Measurements from ENCODE around the gene KCNK5.

Gene KCNK5

GRCh38 chr6:39171489-39172376 is 57.5 kb downstream of the KCNK5 start:
- DNase-seq (ENCODE audit: low spot score): no peak

DNA sequence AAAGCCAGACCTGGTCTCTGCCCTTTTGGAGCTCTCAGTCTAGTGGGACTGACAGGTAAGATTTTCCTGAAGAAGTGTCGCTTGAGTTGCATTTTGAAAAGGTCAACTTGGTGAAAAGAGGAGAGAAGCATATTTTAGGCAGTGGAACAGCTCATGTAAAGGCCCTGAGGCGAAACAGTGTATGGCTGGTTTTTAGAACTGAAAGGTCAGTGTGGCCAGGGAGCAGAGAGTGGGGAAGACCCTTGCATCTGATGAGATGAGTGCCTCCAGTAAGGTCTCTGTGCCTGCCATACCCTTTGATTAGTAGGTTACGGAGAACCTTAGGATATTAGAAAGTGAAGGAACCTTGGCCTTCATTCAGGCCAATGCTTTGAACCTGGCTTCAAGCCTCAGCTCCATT is 58.4 kb downstream of the KCNK5 start:
- no peak for DNase-seq (ENCODE audit: low spot score)

GRCh38 chr6:39170389-39170788 is 58.9 kb downstream of the KCNK5 start:
- DNase-seq (ENCODE audit: low spot score): no peak

DNA sequence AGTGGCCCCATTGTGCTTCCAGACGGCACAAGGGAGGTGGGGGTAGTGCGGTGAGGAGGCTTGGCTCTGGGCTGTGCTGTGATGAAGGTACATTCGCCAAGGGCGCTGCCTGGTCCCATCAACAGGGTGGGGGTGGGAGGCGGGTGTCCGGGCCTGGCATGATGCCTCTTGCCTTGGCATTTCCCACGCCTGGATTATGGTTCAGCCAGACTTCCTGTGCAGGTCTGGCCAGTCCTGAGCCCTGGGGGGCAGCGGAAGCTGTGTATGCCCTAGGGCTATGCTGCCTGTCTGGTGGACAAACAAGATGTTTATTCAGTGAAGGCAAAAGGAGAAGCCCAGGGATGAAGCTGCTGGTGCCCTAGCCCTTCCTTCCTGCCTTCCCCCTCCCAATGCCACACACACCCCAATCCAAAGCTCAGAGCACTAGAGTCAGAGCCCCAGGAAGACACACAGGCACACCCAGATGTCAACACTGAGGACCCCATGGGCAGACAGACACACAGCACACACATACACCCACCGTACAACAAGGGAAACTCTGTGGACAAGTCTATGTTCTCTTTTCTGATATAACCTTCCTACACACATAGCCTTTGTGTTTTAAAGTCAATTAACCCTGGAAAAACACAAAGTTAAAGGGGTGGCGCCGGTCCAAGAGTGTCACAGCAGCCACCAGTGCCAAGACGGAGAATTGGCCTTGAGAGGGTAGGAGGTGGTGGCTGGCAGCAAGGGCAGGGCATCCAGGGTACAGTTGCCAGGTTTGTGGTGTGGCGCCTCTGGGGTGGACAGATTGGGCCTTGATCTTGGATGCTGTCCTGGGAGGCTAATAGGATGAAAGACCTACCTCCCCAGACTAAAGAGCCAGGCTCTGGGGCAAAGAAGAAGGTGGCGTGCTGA is 59.6 kb downstream of the KCNK5 start:
- no peak for DNase-seq (ENCODE audit: low spot score)

DNA sequence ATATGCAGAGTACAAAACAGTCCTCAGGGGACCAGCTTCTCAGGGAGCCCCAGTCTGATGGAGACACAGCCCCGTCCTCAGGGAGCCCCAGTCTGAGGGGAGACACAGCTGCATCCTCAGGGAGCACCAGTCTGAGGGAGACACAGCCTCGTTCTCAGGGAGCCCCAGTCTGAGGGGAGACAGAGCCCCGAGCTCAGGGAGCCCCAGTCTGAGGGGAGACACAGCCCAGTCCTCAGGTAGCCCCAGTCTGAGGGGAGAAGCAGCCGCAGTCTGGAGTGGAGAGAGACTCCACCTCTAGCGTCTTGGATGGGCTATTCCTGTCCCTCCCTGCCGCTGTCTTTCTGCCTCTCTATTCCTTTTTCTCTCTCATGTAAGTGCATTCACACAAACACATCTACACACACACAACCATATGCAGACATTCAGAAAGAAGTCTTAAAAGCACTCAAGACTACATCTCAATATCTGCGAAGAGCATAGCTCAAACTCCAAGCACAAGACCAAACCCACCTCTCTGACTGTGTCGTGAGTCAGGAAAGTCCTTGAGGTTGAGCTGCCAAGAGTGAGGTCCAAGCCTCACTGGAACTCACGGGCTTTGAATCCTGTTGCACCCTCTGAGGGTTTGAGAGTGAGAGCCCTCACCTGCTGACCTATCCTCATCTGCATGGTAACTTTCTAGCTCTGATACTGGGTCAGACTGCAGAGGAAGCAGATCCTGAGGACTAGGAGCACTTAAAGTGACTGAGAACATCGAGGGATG is 61.2 kb downstream of the KCNK5 start:
- no peak for DNase-seq (ENCODE audit: low spot score)

- no peak for DNase-seq (ENCODE audit: low spot score)
Measured at GRCh38 chr6:39167321-39167720, 62.0 kb downstream of the KCNK5 start.

- no peak for DNase-seq (ENCODE audit: low spot score)
Measured at GRCh38 chr6:39166912-39167290, 62.4 kb downstream of the KCNK5 start.

GRCh38 chr6:39166189-39166911 is 62.9 kb downstream of the KCNK5 start:
- DNase-seq (ENCODE audit: low spot score): peak; percentile 93

- no peak for DNase-seq (ENCODE audit: low spot score)
Measured at GRCh38 chr6:39157511-39157910, 71.8 kb downstream of the KCNK5 start.

DNA sequence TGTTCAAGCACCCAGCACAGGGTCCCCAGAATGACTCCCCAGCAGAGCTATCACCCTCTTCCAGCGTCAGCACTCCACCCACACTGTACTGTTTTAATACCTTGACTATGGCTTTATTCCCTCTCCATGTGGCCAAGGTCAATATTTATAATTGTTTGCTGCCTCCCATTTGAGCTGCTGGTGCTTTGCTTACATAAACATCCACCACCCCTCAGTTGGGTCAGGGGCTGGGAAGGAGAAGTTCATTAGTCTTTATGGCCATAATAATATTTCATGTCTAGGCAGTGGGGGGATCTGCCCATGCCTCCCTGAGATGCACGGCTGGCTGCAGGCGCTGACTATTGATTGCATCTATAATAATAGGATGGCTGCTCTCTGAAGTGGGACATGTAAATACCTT is 72.5 kb downstream of the KCNK5 start:
- no peak for DNase-seq (ENCODE audit: low spot score)

GRCh38 chr6:39154705-39155104 is 74.6 kb downstream of the KCNK5 start:
- no peak for DNase-seq (ENCODE audit: low spot score)

GRCh38 chr6:39153766-39154397 is 75.4 kb downstream of the KCNK5 start:
- no peak for DNase-seq (ENCODE audit: low spot score)

- no peak for DNase-seq (ENCODE audit: low spot score)
Measured at GRCh38 chr6:39152262-39152661, 77.0 kb downstream of the KCNK5 start.

DNA sequence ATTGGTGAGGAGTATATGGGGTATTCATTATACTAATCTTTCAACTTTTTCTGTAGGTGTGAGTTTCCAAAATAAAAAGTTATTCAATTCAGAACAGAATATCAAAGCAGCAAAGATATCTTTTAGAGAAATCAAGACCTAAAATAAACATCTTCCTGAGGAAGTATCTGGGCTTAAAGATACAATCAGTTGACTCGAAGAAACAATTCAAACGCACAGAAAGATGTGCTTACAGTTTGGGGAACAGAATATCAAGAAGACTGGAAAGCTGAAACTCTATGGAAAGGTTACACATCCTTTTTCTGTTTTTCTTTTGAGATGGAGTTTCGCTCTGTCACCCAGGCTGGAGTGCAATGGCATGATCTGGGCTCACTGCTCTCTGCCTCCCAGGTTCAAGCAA is 78.1 kb downstream of the KCNK5 start:
- DNase-seq (ENCODE audit: low spot score): no peak

DNA sequence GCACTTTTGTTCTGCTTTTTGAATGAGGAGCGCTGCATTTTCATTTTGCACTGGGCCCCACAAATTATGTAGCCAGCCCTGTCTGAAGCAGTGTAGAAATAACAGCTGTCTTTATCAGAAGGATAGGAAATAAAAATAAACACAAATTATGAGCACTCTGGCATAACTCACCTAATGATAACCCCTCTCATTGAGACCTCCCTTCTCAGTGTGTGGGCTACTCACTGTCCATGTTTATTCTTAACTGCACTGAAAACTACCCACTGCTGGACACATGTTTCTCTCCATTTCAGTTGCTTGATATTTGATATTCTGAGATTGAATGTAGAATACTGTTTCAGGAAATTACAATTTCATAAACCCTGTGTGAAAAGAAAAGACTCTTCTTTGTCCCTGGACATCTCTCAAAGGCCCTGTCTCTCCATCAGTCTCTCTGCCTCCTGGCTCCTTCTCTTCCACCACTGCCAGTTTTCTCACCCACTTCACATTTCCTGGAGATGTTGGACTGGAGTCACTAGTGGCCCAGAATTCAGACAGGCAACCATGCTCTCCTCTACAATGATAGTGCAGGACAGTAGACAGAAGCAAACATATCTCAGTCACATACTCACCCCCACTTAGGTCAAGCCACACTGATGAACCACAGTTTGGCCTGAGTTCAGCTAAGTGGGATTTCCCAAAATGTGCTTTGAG is 84.6 kb downstream of the KCNK5 start:
- no peak for DNase-seq (ENCODE audit: low spot score)

DNA sequence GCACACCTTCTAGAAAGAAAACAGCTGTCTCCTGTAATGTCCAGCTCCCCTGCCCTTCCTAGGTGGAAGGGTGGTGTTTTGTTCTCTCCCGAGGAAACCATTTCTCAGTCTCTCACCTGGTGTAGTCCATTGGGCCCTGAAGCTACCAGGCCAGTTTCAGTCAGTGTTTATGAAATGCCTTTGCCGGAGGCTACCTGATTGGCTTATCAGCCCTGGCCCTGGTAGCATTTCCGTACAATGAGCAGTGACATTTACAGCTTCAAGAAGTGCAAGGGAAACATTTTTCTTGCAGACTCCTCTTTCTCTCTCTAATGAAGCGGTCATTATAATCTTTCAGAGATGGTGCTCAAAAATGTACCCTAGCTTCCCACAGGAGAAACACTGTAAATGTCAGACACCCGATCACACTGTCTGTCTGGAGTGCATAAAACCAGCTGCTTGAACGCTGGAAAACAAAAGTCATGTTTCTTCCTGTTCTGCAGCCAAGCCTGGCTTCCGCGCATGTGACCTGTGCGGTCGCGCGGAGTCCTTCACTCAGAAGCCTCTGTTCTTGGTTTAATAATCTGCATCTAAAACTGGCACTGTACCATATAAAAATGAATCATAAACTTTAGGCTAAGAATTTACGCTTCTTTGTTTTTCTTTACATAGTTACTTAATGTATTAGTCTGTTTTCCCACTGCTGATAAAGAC is 85.9 kb downstream of the KCNK5 start:
- no peak for DNase-seq (ENCODE audit: low spot score)

GRCh38 chr6:39140556-39141167 is 88.6 kb downstream of the KCNK5 start:
- DNase-seq (ENCODE audit: low spot score): no peak
